HepG2 (cell line): ENCODE results near the gene TRPV4. TPM values are rescaled to one million over a fixed set of nuclear protein-coding genes. Genes with fewer than 3 reads are reported as not detected.

ENCODE experiments used
- EP300 ChIP-seq, 3 experiments: sonication (generic) in 1 of 3; formaldehyde crosslinking in 1 of 3; IDR thresholded peaks; 2 replicates each; pipeline versions ENCODE4 v1.5.1 to v1.6.1; 2011 to 2020; ENCODE audit warnings: low read depth in 2 of 3, low read length in 2 of 3, borderline replicate concordance in 1 of 3, improper control_type of control experiment in 1 of 3, mild to moderate bottlenecking in 1 of 3, missing genetic modification reagents in 1 of 3, moderate library complexity in 1 of 3
- ETV5 ChIP-seq: IDR thresholded peaks from 2 replicates; pipeline ENCODE4 v1.6.1; 2018; ENCODE audit warnings: missing biosample characterization, missing genetic modification reagents, inconsistent platforms, borderline replicate concordance
- GATAD2A ChIP-seq: IDR thresholded peaks from 2 replicates; pipeline ENCODE4 v1.6.1; 2016
- JDP2 ChIP-seq: sonication (generic); formaldehyde crosslinking; IDR thresholded peaks from 2 replicates; pipeline ENCODE4 v1.8.1; 2022; ENCODE audit warnings: missing genetic modification reagents, borderline replicate concordance
- KAT7 ChIP-seq: IDR thresholded peaks from 2 replicates; pipeline ENCODE4 v1.6.1; 2018; ENCODE audit warnings: borderline replicate concordance, missing compliant biosample characterization
- POLR2AphosphoS5 ChIP-seq: IDR thresholded peaks from 2 replicates; pipeline ENCODE4 v1.6.1; 2012; ENCODE audit warnings: low read depth, low read length
- SAP130 ChIP-seq: IDR thresholded peaks from 2 replicates; pipeline ENCODE4 v1.6.1; 2016; ENCODE audit warnings: low read depth
- SP5 ChIP-seq: IDR thresholded peaks from 2 replicates; pipeline ENCODE4 v1.6.1; 2016; ENCODE audit warnings: low read depth, borderline replicate concordance
- TBX2 ChIP-seq: sonication (generic); formaldehyde crosslinking; IDR thresholded peaks from 2 replicates; pipeline ENCODE4 v1.5.0; 2020; ENCODE audit warnings: missing genetic modification reagents, mild to moderate bottlenecking, borderline replicate concordance
- XRCC5 ChIP-seq: fragments of 200-400 bp; formaldehyde crosslinking; optimal IDR thresholded peaks from 2 replicates; pipeline ENCODE3; 2017; ENCODE audit warnings: mild to moderate bottlenecking, low read length
- ZBTB7A ChIP-seq: sonication (generic); formaldehyde crosslinking; IDR thresholded peaks from 2 replicates; pipeline ENCODE4 v1.8.0; 2022; ENCODE audit warnings: mild to moderate bottlenecking, missing genetic modification reagents
- ZNF839 ChIP-seq: sonication (generic); formaldehyde crosslinking; IDR thresholded peaks from 2 replicates; pipeline ENCODE4 v1.4.0; 2020; ENCODE audit warnings: missing genetic modification reagents, mild to moderate bottlenecking, borderline replicate concordance
- polyA plus RNA-seq, 8 experiments: library from polyadenylated mRNA; depleted of rRNA in 3 of 8; stranded (reverse) in 7 of 8; unstranded in 1 of 8; fragments of >200 nt; fragmentation: Illumina TruSeq in 4 of 8; extraction: Trizol in 4 of 8; gene quantifications; 2 replicates each; pipeline versions ENCODE4 v1.2.1 to v1.2.3, GENCODE V29; 2011 to 2016; ENCODE audit warnings: low read depth in 4 of 8, missing spikeins in 1 of 8, mixed read lengths in 1 of 8; ENCODE audit not compliant: insufficient read depth in 1 of 8
- total RNA-seq, 5 experiments: library from RNA; depleted of rRNA; stranded (reverse); fragments of >200 nt; fragmentation: Illumina TruSeq; extraction: Trizol; gene quantifications; 2 replicates each; pipeline ENCODE4 v1.2.3, GENCODE V29; 2016; ENCODE audit warnings: low read depth in 1 of 5
- TF ChIP-seq, protein P1 (sequence below): sonication (generic); formaldehyde crosslinking; IDR thresholded peaks from 2 replicates; pipeline ENCODE4 v1.4.0; 2020; ENCODE audit warnings: missing genetic modification reagents
- TF ChIP-seq, protein P2 (sequence below): sonication (generic); formaldehyde crosslinking; IDR thresholded peaks from 2 replicates; pipeline ENCODE4 v1.4.0; 2020; ENCODE audit warnings: missing genetic modification reagents, borderline replicate concordance
- TF ChIP-seq, protein P3 (sequence below), 2 experiments: sonication (generic) in 1 of 2; formaldehyde crosslinking in 1 of 2; IDR thresholded peaks; 2 replicates each; pipeline versions ENCODE4 v1.6.1 to v1.9.0; 2014 to 2022; ENCODE audit warnings: antibody characterized with exemption in 1 of 2, borderline replicate concordance in 1 of 2, inconsistent platforms in 1 of 2, low read depth in 1 of 2, missing genetic modification reagents in 1 of 2

The TRPV4 gene
- total and polyA plus RNA-seq, 2 of the 13 experiments (the other 11 are each of a cell fraction or from before 2014, with no cell fraction given), result 0.66 to 4.7 TPM

GRCh38 chr12:109737631-109738030, 95.6 kb downstream of the TRPV4 start (continued):
- TF ChIP-seq, protein P1, sequence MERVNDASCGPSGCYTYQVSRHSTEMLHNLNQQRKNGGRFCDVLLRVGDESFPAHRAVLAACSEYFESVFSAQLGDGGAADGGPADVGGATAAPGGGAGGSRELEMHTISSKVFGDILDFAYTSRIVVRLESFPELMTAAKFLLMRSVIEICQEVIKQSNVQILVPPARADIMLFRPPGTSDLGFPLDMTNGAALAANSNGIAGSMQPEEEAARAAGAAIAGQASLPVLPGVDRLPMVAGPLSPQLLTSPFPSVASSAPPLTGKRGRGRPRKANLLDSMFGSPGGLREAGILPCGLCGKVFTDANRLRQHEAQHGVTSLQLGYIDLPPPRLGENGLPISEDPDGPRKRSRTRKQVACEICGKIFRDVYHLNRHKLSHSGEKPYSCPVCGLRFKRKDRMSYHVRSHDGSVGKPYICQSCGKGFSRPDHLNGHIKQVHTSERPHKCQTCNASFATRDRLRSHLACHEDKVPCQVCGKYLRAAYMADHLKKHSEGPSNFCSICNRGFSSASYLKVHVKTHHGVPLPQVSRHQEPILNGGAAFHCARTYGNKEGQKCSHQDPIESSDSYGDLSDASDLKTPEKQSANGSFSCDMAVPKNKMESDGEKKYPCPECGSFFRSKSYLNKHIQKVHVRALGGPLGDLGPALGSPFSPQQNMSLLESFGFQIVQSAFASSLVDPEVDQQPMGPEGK (CRISPR knock-in tag), result peak; percentile 50; the same call in 1 of the 2 replicates
- TF ChIP-seq XRCC5, result peak; percentile 18
- TF ChIP-seq POLR2AphosphoS5, result 0 out of 2 replicates have a peak, but pooled peaks have one; percentile 36
- TF ChIP-seq SAP130 (CRISPR knock-in tag), result peak; percentile 51; the same call in 1 of the 2 replicates
- peak in 1 of 2 experiments; percentile 65; a peak in 1 of 4 replicates for TF ChIP-seq EP300 (IDR thresholded peaks at IDR 0.05; ENCODE audit: low read depth in 2 of 2, low read length in 2 of 2)
- TF ChIP-seq EP300 (CRISPR knock-in tag; IDR thresholded peaks at IDR 0.05; ENCODE audit: borderline replicate concordance), result no peak
- peak; percentile 52; the same call in 1 of the 2 replicates for TF ChIP-seq TBX2
- TF ChIP-seq SP5 (CRISPR knock-in tag), result peak; percentile 38; the same call in 1 of the 2 replicates
- peak; percentile 74; the same call in 1 of the 2 replicates for TF ChIP-seq KAT7 (CRISPR knock-in tag)
- 0 out of 2 replicates have a peak, but pooled peaks have one; percentile 49 for TF ChIP-seq GATAD2A (CRISPR knock-in tag)
- TF ChIP-seq, protein P2, sequence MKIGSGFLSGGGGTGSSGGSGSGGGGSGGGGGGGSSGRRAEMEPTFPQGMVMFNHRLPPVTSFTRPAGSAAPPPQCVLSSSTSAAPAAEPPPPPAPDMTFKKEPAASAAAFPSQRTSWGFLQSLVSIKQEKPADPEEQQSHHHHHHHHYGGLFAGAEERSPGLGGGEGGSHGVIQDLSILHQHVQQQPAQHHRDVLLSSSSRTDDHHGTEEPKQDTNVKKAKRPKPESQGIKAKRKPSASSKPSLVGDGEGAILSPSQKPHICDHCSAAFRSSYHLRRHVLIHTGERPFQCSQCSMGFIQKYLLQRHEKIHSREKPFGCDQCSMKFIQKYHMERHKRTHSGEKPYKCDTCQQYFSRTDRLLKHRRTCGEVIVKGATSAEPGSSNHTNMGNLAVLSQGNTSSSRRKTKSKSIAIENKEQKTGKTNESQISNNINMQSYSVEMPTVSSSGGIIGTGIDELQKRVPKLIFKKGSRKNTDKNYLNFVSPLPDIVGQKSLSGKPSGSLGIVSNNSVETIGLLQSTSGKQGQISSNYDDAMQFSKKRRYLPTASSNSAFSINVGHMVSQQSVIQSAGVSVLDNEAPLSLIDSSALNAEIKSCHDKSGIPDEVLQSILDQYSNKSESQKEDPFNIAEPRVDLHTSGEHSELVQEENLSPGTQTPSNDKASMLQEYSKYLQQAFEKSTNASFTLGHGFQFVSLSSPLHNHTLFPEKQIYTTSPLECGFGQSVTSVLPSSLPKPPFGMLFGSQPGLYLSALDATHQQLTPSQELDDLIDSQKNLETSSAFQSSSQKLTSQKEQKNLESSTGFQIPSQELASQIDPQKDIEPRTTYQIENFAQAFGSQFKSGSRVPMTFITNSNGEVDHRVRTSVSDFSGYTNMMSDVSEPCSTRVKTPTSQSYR (CRISPR knock-in tag), result peak; percentile 85
- TF ChIP-seq JDP2 (CRISPR knock-in tag), result no peak
- 0 out of 2 replicates have a peak, but pooled peaks have one; percentile 32 for TF ChIP-seq ZBTB7A (CRISPR knock-in tag)
- peak; percentile 36; the same call in 1 of the 2 replicates for TF ChIP-seq ETV5 (CRISPR knock-in tag)
- no peak for TF ChIP-seq ZNF839 (CRISPR knock-in tag)
- TF ChIP-seq, protein P3, sequence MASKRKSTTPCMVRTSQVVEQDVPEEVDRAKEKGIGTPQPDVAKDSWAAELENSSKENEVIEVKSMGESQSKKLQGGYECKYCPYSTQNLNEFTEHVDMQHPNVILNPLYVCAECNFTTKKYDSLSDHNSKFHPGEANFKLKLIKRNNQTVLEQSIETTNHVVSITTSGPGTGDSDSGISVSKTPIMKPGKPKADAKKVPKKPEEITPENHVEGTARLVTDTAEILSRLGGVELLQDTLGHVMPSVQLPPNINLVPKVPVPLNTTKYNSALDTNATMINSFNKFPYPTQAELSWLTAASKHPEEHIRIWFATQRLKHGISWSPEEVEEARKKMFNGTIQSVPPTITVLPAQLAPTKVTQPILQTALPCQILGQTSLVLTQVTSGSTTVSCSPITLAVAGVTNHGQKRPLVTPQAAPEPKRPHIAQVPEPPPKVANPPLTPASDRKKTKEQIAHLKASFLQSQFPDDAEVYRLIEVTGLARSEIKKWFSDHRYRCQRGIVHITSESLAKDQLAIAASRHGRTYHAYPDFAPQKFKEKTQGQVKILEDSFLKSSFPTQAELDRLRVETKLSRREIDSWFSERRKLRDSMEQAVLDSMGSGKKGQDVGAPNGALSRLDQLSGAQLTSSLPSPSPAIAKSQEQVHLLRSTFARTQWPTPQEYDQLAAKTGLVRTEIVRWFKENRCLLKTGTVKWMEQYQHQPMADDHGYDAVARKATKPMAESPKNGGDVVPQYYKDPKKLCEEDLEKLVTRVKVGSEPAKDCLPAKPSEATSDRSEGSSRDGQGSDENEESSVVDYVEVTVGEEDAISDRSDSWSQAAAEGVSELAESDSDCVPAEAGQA (IDR thresholded peaks at IDR 0.05; ENCODE audit: low read depth), result no peak
- TF ChIP-seq, protein P3 (CRISPR knock-in tag; IDR thresholded peaks at IDR 0.05; ENCODE audit: borderline replicate concordance), result no peak
